Thymus (tissue), 11 donors: Measurements from ENCODE around the gene BST2. TPM values are rescaled to one million over a fixed set of nuclear protein-coding genes. Genes with fewer than 3 reads are reported as not detected.
A peak's percentile ranks its signal among the peaks of the same experiment; 100 is the strongest.

Experiments
- DNase-seq, 9 donors: peaks; one replicate each; pipeline ENCODE4 v3.0.0-alpha.2; 2013; ENCODE audit warnings: low spot score in 9 of 9, low read depth in 6 of 9, missing footprints in 1 of 9
- H3K27ac ChIP-seq, 2 donors: one replicate each; pipeline ENCODE4 v1.5.1; 2013; ENCODE audit warnings: control low read depth in 1 of 2, low read depth in 1 of 2, low read length in 1 of 2, mild to moderate bottlenecking in 1 of 2, moderate library complexity in 1 of 2
- H3K27me3 ChIP-seq, 2 donors: one replicate each; pipeline ENCODE4 v1.5.1; 2013; ENCODE audit warnings: low read length in 1 of 2; ENCODE audit not compliant: control insufficient read depth in 2 of 2, insufficient read depth in 1 of 2
- H3K36me3 ChIP-seq, 2 donors: one replicate each; pipeline ENCODE4 v1.5.1; 2013; ENCODE audit warnings: low read length in 1 of 2, mild to moderate bottlenecking in 1 of 2, moderate library complexity in 1 of 2; ENCODE audit not compliant: control insufficient read depth in 2 of 2, insufficient read depth in 2 of 2
- H3K4me1 ChIP-seq, 2 donors: one replicate each; pipeline ENCODE4 v1.5.1; 2013; ENCODE audit warnings: low read length in 2 of 2; ENCODE audit not compliant: control insufficient read depth in 2 of 2, insufficient read depth in 2 of 2
- H3K4me3 ChIP-seq, 2 donors: one replicate each; pipeline ENCODE4 v1.5.1; 2013; ENCODE audit warnings: low read length in 2 of 2, control low read depth in 1 of 2, mild to moderate bottlenecking in 1 of 2
- H3K9me3 ChIP-seq, 2 donors: one replicate each; pipeline ENCODE4 v1.5.1; 2013; ENCODE audit warnings: low read length in 1 of 2, mild to moderate bottlenecking in 1 of 2; ENCODE audit not compliant: control insufficient read depth in 2 of 2, insufficient read depth in 1 of 2
- WGBS: extraction: QIAGEN DNeasy Blood & Tissue Kit; methylation state at CpG from one replicate; pipeline ENCODE4 v1.1.7; 2013; 5-methylcytosine and 5-hydroxymethylcytosine counted together
- polyA plus RNA-seq: library from polyadenylated mRNA; stranded (reverse); fragments of 200-250 nt; gene quantifications from one replicate; pipeline ENCODE4 v1.2.3, GENCODE V29; 2013
- total RNA-seq: library from RNA; stranded (reverse); fragments of 120-200 nt; gene quantifications from one replicate; pipeline ENCODE4 v1.2.4, GENCODE V29; 2013
- donor health status: healthy.

Gene BST2
- total and polyA plus RNA-seq, 2 donors = 107 to 221 TPM

DNA sequence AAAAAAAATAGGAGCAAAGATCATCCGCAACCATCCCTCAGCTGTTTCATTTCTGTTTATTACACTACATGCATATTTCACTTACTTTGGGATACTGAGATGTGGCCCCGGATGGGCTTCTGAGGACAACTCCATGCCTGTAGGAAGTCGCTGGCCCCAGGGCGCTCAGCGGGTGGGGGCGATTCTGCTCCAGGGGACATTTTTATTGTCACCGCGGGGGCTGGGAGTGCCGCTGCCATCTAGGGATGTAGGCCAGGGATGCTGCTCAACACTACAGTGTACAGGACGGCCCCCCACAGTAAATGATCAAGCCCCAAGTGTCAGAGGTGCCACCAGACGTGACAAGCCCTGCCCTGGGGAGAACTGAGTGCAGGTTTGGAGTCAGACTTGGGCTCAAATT is 6.4 kb upstream of the BST2 start:
- Histone ChIP-seq H3K36me3 (peaks cover 5 to 10% of the 10 kb centered on the region in 2 donors), H3K27ac (peak overlapping the region; percentile 8 to 38), H3K4me3 (no peak overlapping the region), H3K9me3 (no peaks in the 10 kb centered on the region), H3K27me3 (no peaks in the 10 kb centered on the region), H3K4me1 (peaks cover 3 to 23% of the 10 kb centered on the region in 2 donors)
- WGBS = 97% methylated on average over 11 of the region's 11 CpGs
- DNase-seq = no peak

DNA sequence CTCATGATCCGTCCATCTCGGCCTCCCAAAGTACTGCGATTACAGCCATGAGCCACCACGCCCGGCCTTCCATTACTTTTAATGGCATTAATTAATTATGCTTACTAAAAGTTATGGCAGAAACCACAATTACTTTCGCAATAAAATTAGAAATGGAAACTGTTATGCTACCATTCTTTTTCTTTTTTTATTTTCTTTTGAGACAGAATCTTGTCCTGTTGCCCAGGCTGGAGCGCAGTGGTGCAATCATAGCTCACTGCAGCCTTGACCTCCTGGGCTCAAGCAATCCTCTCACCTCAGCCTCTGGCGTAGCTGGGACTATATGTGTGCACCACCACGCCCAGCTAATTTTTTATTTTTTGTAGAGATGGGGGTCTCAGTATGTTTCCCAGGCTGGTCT is 4.6 kb upstream of the BST2 start:
- no peak for DNase-seq
- 99% methylated on average over 9 of the region's 9 CpGs for WGBS
- no peak overlapping the region for H3K27ac ChIP-seq
- H3K9me3 ChIP-seq = no peaks in the 10 kb centered on the region
- peaks cover 5 to 10% of the 10 kb centered on the region in 2 donors for H3K36me3 ChIP-seq
- no peaks in the 10 kb centered on the region for H3K27me3 ChIP-seq
- peaks cover 14 to 41% of the 10 kb centered on the region in 2 donors for H3K4me1 ChIP-seq
- H3K4me3 ChIP-seq = no peak overlapping the region

DNA sequence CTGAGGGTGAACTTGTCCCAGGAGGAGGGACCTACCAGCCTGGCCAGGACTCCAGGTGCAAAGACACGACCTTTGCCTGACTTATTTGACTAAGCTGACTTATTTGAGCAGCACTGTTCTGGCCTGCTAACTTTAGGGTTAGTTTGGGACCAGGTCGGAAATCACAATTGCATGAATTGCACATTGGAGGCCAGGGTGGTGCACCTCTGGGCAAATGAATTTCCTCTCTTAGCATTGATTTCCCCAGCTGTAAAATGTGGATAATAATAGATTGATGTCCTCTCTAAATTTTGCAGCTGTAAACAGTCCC is 1.4 kb upstream of the BST2 start:
- Histone ChIP-seq H3K4me3 (peak overlapping the region; percentile 28 to 35), H3K27ac (peak overlapping the region; percentile 64 to 92), H3K4me1 (peaks cover 17 to 44% of the 10 kb centered on the region in 2 donors), H3K36me3 (peaks cover 5 to 9% of the 10 kb centered on the region in 2 donors), H3K9me3 (no peaks in the 10 kb centered on the region), H3K27me3 (no peaks in the 10 kb centered on the region)
- DNase-seq = peak in 1 of 9 donors; percentile 36
- WGBS = 21% methylated on average over 2 of the region's 2 CpGs

DNA sequence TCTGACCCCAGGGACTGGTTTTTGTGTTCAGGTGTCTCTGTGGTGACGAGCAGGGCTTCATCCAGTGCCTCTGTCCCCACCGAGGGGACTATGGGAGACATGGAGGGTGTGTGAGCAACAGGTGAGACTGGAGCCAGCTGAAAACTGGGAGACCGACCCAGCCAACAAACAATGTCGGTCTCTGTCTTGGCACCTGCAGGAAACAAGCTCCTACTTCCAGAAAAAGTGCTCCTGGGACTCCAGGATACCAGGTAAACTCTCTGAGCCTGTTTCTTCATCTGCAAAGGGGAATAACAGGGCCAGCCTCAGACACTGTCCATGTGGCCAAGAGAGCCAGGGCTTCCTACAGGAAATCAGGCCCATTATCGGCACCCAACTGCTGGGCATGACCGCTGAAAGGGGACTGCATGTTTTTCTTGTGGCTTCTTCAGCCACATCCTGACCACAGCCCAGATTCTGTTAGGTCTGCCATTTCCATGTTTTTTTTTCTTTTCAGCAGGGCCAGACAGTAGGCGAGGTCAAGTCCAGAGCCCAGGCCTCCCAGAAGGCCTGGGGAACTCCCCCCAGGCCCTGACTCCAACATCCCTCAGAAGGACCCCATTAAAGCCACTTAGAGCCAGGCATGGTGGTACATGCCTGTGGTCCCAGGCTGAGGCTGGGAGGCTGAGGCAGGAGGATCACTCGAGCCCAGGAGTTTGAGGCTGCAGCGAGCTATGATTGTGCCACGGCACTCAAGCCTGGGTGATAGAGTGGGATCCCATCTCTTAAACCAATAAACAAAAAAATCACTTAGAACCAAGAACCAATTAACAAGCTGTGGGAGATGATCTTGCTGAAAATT is 836 bp upstream of the BST2 start:
- WGBS = 34% methylated on average over 10 of the region's 10 CpGs
- H3K4me3 ChIP-seq = peak overlapping the region; percentile 28 to 35
- peaks cover 7 to 8% of the 10 kb centered on the region in 2 donors for H3K36me3 ChIP-seq
- no peaks in the 10 kb centered on the region for H3K9me3 ChIP-seq
- H3K27me3 ChIP-seq = no peaks in the 10 kb centered on the region
- peaks cover 17 to 43% of the 10 kb centered on the region in 2 donors for H3K4me1 ChIP-seq
- H3K27ac ChIP-seq = peak overlapping the region; percentile 92 to 94
- peak in 1 of 9 donors; percentile 41 for DNase-seq

DNA sequence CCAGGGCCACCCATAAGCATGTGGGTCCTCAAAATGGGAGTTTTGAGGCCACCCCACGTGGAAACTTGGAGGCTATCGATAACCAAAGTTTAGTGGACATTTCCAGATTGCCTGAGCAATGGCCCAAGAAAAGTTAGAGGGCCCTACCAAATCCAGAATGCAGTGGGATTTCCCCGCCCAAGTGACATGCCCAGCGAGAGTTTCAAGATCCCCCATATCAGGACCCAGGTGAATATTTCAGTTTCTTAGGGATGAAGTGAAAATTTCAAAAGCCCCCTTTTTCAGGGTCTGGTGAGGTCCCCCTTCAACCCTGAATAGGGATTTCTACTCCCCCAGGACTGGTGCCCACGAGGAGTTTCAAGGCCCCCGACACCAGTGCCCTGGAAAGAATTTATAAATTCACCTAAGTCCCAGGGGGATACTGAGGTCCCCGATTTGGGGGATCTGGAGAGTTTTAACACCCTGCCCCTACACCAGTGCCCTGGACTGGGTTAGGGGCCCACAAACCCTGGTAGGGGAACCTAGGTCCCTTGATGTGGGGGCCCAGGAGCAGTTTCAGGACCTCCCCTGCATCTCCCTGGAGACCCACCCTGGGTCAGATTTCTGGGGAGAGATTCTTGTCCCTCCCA is 695 bp downstream of the BST2 start:
- Histone ChIP-seq H3K9me3 (no peaks in the 10 kb centered on the region), H3K36me3 (peaks cover 8 to 13% of the 10 kb centered on the region in 2 donors), H3K27ac (peak overlapping the region; percentile 43 to 92), H3K4me1 (peaks cover 17 to 43% of the 10 kb centered on the region in 2 donors), H3K4me3 (peak overlapping the region; percentile 35 to 55), H3K27me3 (no peaks in the 10 kb centered on the region)
- 30% methylated on average over 7 of the region's 7 CpGs for WGBS
- peak in 1 of 9 donors; percentile 35 for DNase-seq

DNA sequence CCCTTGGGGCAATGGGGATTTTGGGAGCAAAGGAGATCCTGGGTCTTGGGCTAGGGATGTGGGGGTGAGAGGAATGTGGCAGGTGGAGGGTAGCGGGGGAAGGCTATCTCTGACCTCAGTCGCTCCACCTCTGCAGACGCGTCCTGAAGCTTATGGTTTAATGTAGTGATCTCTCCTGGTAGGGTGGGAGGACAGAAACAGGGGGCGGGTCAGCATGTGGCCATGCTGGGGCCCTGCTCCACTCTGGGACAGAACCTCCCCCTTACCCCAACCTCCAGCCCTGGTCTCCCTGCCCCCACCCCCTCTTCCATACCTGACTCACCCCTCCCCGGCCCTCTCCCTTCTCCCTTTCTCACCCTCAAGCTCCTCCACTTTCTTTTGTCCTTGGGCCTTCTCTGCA is 1.4 kb downstream of the BST2 start:
- WGBS = 48% methylated on average over 6 of the region's 6 CpGs
- H3K27ac ChIP-seq = peak overlapping the region in 1 of 2 donors; percentile 92
- DNase-seq = no peak
- peak overlapping the region; percentile 35 to 55 for H3K4me3 ChIP-seq
- H3K27me3 ChIP-seq = no peaks in the 10 kb centered on the region
- no peaks in the 10 kb centered on the region for H3K9me3 ChIP-seq
- peaks cover 8 to 13% of the 10 kb centered on the region in 2 donors for H3K36me3 ChIP-seq
- H3K4me1 ChIP-seq = peaks cover 17 to 43% of the 10 kb centered on the region in 2 donors

DNA sequence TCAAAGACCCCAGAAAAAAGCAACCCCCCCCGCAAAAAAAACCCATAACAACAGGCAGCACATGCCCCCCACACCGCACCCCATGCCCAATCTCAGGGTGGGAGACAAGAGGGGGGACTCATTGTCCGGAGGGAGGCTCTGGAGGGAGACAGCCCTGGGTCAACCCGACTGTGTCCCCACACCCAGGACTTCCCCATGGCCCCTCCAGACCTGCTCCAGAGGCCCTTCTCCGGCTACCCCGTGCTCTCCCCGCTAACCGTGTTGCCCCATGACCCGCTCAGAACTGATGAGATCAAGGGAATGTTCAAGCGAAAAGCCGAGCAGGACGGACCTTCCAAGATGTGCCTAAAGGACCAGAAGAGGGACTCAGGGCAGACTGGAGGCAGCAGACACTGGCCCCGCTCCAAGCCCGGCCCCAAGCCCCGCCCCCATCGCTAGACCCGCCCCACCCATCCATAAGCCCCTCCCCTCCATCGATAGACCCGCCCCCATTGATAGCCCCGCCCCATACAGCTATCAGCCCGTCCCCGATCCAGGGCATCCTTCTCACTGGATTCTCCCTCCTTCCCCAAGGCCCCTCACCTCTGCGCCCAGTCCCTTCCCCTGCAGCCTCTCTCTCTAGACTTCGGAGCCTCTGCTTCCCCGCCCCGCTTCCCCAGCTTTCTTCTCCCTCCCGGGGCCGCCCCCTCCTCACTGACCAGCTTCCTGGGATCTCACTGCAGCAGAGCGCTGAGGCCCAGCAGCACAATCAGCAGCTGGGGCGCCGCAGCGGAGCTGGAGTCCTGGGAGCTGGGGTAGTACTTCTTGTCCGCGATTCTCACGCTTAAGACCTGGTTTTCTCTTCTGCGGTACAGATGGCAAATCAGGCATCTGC is 2.2 kb downstream of the BST2 start:
- WGBS = 64% methylated on average over 35 of the region's 36 CpGs
- DNase-seq = peak in 1 of 9 donors; percentile 45
- Histone ChIP-seq H3K27ac (peak overlapping the region in 1 of 2 donors; percentile 15), H3K4me1 (peaks cover 17 to 43% of the 10 kb centered on the region in 2 donors), H3K4me3 (peak overlapping the region; percentile 35 to 55), H3K27me3 (no peaks in the 10 kb centered on the region), H3K9me3 (no peaks in the 10 kb centered on the region), H3K36me3 (peaks cover 12 to 13% of the 10 kb centered on the region in 2 donors)

DNA sequence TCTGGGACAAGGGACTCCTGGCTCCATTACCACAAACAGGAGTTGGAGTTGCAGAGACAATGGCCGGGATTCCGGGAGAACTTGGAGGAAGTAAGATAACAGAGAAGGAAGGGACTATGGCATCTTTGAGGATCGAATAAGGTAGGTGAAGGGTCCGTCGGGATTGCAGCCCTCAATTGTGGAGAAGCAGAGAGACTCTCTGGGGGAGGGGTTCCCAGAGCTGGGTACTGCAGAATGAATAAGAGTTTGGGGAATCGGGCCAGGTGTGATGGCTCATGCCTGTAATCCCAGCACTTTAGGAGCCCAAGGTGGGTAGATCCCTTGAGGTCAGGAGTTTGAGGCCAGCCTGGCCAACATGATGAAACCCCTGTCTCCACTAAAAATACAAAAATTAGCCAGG is 3.8 kb downstream of the BST2 start:
- H3K27me3 ChIP-seq = no peaks in the 10 kb centered on the region
- peaks cover 13 to 14% of the 10 kb centered on the region in 2 donors for H3K36me3 ChIP-seq
- no peak for DNase-seq
- no peaks in the 10 kb centered on the region for H3K9me3 ChIP-seq
- peaks cover 13 to 29% of the 10 kb centered on the region in 2 donors for H3K4me1 ChIP-seq
- 98% methylated on average over 6 of the region's 6 CpGs for WGBS
- no peak overlapping the region for H3K4me3 ChIP-seq
- H3K27ac ChIP-seq = no peak overlapping the region
